COLO829 (cell line): ENCODE results near the gene MAN1B1.

Source experiments
- DNase-seq: peaks from one replicate; pipeline ENCODE4 v3.0.0; 2012; ENCODE audit warnings: low spot score

MAN1B1 gene

DNA sequence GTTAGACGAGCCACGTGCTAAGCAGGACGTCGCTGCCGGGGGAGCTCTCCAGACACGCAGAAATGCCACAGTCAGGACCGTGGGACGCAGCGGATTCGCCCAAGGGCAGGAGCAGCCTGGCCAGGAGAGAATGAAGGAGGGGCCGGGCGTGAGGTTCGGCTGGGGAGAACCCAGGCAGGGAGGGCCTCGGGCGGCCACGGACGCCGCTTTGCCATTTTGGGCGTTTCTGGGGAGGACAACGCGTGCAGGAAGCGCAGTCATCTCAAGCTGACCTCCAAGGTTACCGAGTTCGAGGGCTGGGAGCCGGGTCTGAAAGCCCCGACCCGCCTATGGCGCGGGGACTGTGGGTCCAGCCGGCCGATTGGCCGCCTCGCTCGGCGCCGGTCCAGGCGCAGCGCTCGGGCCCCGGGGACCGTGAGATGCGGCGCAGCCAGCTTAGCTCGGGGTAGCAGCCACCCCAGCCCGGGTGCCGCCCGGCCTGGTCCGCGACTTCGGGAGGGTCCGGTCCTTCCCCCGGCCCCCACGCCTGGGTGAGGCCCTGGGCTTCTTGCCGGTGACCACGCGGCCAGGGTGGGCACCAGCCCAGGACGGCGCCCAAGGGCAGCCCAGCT, 760 bp upstream of the MAN1B1 start:
- DNase-seq, result no peak

DNA sequence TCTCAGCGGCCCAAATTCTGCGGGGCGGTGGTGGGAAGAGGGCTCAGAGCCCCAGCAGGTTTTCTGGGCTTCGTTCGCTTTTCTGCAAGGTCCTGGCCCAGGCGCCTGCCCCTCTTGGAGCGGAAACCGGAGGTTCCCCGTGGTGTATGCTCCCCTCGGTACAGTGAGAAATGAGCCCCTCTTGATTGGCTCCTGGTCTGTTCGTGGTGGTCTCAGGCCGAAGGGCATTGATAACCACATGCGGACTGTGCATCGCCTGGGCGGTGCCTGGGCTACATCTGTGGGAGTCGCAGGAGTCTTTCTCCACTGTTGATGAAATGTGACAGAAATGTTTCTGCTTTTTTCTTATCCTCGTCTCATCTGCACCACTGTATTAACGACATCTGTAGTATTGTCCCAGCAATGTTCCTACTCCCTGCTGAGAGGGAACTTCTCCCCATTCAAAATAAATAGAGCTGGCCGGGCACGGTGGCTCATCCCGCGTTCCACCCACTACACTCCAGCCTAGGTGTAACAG, 682 bp downstream of the MAN1B1 start:
- no peak for DNase-seq

GRCh38 chr9:137088121-137088520, 1.3 kb downstream of the MAN1B1 start:
- DNase-seq, result no peak

- no peak for DNase-seq
Measured at GRCh38 chr9:137089232-137089947, 2.6 kb downstream of the MAN1B1 start.

- no peak for DNase-seq
Measured at GRCh38 chr9:137095664-137096517, 9.1 kb downstream of the MAN1B1 start.

DNA sequence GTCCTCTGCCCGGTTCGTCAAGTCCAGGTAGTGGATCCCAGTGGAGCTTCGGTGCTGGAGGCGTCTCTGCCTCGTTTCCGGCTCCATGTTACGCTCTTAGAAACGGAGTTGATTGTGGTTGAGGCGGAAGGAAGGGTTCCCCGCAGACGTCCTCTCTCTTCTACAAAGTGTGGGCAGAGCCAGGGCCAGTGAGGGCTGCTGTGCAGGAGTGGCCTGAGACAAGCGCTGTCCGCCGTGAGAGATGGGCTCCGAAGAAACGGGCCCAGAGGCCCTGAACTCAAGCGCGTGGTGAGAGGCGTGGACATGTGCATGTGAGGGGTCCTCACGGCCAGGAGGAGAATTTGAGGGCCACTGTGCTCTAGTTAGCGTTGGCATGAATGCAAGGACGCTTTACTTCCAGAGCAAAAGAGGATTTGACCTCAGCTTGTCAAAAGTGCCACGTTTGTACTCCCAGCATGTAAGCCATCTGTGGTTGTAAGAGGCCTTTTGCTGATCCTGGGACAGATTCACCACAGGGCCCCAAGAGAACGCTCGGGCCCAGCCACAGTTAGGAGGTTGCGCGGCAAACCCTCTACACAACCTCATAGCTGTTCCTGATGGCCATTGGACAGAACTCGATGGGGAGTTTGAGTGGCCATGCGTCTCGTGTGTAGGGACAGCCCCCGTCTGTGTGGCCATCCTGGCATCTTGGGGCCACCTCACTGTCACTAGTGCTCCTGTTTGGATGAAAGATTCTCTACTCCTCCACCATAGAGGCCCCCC, 10.2 kb downstream of the MAN1B1 start:
- DNase-seq, result no peak

- no peak for DNase-seq
Measured at GRCh38 chr9:137097761-137098462, 11.1 kb downstream of the MAN1B1 start.

- DNase-seq, result no peak
Measured at GRCh38 chr9:137099231-137099630, 12.4 kb downstream of the MAN1B1 start.

DNA sequence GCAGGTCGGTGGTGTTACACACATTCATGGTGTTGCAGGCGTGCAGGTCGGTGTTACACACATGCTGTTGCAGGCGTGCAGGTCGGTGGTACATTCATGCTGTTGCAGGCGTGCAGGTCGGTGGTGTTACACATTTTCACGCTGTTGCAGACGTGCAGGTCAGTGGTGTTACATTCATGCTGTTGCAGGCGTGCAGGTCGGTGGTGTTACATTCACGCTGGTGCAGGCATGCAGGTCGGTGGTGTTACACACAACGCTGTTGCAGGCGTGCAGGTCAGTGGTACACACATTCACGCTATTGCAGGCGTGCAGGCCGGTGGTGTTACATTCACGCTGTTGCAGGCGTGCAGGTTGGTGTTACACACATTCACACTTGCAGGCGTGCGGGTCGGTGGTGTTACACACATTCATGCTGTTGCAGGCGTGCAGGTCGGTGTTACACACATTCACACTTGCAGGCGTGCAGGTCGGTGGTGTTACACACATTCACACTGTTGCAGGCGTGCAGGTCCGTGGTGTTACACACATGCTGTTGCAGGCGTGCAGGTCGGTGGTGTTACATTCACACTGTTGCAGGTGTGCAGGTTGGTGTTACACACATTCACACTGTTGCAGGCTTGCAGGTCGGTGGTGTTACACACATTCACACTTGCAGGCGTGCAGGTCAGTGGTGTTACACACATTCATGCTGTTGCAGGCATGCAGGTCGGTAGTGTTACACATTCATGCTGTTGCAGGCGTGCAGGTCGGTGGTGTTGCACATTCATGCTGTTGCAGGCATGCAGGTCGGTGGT, 16.6 kb downstream of the MAN1B1 start:
- DNase-seq, result no peak

DNA sequence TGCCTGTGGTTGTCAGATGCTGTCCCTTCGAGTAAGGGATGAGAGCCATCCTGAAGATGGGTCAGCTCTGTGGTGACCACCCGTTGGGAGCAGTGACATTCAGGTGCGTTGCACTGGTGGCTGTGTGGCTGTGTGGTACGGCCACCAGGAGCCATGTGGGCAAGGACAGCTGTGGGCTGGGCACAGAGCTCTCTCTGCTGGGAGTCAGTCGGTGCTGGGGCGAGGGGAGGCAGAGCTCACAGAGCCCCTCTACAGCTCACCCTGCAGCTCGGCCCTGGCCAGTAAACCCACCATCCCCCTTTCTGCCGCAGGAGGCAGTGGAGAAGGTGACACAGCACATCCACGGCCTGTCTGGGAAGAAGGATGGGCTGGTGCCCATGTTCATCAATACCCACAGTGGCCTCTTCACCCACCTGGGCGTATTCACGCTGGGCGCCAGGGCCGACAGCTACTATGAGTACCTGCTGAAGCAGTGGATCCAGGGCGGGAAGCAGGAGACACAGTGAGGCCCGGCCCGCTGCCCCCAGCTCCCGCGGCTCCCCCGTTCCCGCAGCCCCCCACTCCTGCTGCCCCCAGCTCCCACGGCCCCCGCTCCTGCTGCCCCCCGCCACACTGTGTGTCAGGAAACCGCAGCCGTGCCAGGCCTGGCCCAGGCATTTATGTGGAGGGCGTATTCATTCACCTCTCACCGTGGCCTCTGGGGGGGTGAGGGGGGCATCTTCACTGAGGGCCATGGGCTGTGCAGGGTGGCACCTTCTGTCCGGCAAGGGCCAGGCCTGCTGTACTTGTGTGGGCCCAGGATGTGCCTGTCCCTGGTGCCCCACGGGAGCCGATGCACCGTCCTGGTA, 19.3 kb downstream of the MAN1B1 start:
- DNase-seq, result no peak

DNA sequence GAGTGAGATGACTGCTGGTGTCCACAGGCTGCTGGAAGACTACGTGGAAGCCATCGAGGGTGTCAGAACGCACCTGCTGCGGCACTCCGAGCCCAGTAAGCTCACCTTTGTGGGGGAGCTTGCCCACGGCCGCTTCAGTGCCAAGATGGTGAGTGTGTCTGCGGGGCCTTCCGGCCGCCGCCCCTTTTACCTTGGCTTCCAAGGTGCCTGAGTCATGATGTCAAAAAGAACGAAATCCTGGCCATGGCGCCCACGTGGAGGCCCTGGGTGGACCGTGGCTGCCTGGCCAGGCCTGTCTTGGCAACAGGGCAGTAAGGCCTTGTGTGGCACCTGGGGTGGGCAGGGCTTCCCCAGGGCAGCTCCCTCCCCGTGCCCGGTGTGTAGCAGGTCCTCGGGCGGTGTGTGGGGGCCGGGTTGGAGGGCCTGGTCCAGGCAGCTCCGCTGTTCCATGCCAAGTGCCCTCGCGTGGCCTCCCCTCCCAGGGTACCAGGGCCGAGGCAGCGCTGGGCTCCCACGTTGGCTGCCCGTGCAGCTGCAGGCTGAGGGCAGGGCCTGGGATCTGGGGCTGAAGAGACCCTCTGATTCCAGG, 20.0 kb downstream of the MAN1B1 start:
- no peak for DNase-seq

GRCh38 chr9:137107312-137107921, 20.6 kb downstream of the MAN1B1 start:
- no peak for DNase-seq

DNA sequence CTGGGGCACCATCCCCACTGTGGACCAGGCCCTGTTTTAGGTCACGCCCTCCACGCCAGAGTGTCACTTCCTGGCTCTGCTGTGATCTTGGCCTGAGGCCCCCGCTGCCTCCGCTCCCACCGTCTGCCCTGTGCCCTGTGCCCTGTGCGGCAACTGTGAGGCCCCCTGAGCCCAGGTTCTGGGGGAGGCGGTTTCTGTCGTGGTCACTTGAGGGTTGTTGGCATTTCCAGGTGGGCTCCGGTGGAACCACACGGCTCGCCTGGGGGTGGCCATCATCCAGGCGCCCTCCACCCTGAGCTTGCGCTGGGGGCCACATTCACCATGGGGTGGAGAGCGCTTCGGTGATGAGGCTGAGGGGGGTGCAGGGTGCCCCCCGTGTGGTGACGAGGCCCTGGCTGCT, 21.2 kb downstream of the MAN1B1 start:
- DNase-seq, result no peak

- no peak for DNase-seq
Measured at GRCh38 chr9:137108608-137109249, 21.9 kb downstream of the MAN1B1 start.

GRCh38 chr9:137109250-137110146, 22.7 kb downstream of the MAN1B1 start:
- DNase-seq, result no peak

DNA sequence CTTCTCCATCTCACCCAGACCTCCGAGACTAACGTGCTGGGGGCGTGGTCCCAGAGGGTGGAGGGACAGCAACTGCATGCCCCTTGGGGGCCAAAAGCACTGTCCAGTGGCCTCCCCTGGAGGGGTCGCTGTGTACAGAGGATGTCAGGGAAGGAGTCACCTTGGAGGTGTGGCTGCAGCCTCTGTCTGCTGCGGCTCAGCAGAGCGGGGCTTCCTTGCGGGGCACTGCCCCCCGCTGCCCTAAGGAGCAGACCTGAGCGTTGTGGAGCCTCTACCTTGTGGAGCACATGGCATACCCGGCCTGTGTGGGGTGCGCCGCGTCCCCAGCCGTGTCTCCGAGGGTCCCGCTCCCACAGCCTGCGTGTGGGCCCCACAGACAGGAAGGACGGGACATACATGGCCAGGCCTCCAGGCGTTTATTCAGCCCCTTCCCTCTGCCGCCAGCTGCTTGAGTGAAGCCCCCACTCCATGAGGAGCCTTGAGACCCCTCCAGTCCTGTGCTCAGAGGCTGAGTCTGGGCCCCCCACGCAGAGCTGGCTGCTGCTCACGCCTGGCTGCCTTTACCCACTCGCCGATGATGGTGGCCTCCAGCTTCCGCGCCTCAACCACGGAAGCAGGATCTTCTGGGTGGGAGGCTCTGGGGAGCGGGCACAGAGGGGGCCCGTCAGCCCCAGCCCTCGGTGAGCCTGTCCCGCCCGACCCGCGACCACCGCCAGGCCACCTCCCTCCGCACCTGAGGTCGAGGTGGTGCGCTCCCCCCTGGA, 23.5 kb downstream of the MAN1B1 start:
- DNase-seq, result no peak
